Measurements from ENCODE around the gene TP53I11.

TP53I11 gene

GRCh38 chr11:44938066-44938691, 12.5 kb downstream of the TP53I11 start:
- no peak for DNase-seq

- no peak for DNase-seq
Observed at GRCh38 chr11:44936951-44937543, 13.6 kb downstream of the TP53I11 start.

GRCh38 chr11:44936525-44936924, 14.2 kb downstream of the TP53I11 start:
- no peak for DNase-seq

- no peak for DNase-seq
Observed at GRCh38 chr11:44934735-44935250, 15.9 kb downstream of the TP53I11 start.

DNA sequence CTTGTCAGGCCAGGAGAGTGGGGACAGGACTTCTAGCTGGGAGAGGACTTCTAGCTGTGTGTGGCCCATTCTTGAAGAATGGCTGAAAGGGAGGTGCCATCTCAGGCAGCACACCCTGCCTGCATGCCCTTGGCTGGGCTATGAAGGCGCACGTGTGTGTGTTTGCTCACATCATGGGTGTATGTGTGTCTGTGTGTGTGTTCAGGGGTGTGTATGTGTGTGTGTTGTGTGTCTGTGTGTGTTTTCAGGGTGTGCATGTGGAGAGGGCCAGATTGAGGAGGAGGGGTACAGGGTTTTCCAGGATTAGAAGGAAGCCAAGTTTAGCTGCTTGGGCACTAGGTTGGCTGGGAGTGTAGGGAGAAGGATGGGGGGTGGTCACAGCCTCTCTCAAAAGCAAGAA, 16.6 kb downstream of the TP53I11 start:
- no peak for DNase-seq

DNA sequence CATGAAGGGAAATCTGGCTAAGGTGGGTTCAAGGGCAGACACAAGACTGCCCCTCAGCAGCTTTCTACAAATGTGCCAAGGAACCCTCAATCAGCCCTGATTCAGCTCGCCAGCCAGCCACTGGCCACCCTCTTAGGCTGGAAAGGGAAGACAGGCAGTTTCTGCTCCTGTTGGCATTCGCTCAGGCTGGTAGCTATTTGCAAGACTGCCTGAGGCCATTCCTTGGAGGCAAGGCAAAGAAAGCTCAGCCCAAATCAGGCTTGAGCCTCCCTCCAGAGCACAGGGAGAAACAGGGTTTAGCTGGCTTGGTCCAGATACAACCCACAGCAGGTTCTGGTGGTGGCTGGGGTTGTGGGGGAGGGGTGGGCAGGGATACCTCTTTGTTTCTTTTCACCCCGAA, 19.2 kb downstream of the TP53I11 start:
- DNase-seq: no peak

DNA sequence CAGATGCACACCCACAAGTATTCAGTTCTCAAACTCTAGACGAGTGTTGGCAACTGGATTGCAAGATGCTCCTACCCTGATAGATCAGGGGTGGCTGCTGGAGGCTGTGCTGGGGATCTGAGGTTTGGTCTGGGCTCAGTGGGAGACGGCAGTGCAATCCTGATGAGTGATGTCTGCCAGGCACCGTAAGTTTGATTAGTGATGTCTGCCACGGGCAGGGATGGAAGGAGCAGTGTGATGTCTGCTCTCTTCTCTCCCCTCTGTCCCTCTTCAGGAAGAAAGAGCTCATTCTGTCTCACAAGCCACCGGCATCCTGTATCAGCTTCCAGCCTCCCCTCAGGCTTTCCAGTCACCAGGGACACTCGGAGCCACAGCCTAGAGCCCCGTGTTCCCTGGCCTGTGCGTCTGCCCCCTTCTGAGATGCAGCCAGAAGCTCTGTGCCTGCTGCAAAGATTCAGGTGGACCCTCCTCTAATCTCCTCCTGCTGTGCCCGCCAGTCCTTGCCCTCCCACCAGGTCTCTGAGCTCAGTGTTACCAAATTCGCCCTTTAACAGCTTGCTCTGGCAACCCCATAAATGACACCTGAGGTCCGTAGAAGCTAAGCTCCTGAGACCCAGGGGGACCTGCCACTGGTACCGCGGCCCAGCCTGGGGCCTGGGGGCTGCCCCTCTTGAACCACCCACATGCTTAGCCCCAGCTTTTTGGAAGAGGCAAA, 19.9 kb downstream of the TP53I11 start:
- DNase-seq: no peak

DNA sequence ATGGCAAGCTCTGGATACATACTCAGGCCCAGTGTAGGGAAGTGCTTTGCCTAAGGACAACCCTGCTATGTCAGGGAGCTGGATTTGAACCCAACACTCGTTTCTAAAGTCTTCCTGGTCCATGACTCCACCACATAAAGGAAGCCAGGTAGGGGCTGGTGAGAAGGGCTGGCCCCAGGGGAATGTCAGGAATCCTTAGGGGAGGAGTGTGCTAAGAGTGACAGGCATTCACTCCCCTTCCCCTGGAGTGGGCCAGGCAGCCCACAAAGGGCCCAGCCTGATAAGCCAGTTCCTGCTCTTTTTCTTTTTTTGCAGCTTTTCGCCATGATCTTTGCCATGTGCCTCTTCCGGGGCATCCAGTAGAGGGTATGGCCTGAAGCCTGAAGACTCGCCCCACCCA, 21.9 kb downstream of the TP53I11 start:
- DNase-seq: no peak

DNA sequence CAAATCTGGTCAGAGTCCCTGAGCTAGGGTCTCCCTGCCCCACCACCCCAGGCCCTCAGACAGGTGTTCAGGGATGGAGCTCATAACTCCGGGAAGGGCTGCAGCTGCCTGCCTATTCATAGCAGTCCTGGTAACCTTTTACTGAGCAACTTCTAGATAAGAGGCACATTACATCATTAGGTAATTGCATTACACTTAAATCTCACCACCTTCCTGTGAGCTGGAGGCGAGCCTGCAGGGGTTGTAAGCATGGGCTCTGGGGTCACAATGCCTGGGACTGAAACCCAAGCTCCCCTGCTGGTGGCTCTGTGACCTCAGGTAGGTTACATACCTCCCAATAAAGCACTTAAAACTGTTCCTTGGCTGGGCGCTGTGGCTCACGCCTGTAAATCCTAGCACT, 22.5 kb downstream of the TP53I11 start:
- no peak for DNase-seq

- DNase-seq: no peak
Observed at GRCh38 chr11:44927174-44927661, 23.5 kb downstream of the TP53I11 start.

DNA sequence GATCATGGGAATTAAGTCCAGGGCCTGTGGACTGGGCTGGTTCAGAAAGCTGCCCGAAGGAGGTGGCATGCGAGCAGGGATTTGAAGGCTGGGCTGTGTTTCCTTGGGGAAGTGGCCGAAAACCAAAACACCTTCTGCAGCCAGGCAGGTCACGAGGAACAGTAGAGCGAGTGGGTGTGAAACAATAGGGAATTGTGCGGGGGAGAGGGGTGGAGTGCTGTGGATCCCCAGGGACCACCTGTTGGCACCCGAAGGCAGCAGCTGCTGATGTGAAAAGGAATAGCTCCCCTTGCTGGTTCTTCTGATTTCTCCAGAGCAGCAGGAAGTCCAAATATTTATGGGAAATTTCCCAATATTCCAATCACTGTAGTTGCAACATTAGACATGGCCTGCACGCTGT, 24.6 kb downstream of the TP53I11 start:
- DNase-seq: no peak

DNA sequence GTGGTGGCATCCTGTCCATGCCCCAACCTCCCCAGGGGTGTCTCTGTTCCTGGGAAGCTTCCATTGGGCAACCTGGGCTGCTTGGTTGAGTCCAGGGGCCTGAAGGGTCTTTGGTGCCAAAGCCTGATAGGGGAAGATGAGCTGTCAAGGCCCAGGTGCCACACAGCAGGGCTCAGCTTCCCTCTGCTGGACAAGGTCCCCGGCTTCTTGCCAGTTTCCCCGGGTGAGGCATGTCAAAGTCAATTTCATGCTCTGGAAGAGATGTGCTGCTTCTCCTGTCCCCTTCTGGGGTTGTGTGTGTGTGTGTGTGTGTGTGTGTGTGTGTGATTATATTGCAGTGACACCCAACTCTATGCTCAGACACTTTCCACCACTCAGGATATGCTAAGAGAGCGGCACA, 26.9 kb downstream of the TP53I11 start:
- no peak for DNase-seq

DNA sequence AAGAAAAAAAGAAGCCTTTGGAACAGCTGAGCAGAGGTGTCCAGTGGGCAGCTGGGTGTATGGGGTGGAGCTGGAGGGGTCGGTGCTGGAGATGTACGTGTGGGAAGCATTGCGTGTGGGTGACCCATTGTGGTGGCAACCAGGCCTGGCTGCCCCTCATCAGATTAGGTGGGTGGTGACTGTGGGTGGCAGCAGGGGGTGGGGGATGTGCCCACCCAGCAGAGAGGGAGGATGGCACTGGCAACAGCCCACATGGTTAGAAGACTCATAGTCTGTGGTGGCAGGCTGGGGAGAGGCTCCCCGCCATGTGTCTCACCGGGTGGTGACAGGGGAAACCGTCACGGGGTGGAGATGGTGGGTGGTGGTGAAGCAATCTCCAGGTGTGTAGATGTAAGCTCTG, 27.6 kb downstream of the TP53I11 start:
- DNase-seq: no peak

GRCh38 chr11:44920451-44920850, 30.2 kb downstream of the TP53I11 start:
- no peak for DNase-seq

DNA sequence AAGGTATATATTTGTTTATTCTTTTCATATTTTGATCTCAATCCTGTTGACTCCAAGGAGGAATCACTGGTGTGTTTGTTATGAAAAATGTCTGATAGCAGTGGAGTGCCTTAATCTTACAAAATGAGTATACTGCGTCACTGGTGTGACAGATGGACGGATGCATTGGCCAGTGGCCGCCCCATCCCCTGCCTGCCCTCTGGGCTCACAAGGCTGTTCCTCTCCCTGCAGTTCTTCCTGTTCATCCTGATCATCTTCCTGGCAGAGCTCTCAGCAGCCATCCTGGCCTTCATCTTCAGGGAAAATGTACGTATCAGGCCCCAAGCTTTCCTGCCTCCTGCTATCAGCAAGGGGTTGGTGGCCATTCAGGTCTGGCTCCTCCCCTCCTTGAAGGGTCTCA, 32.9 kb downstream of the TP53I11 start:
- DNase-seq: no peak

DNA sequence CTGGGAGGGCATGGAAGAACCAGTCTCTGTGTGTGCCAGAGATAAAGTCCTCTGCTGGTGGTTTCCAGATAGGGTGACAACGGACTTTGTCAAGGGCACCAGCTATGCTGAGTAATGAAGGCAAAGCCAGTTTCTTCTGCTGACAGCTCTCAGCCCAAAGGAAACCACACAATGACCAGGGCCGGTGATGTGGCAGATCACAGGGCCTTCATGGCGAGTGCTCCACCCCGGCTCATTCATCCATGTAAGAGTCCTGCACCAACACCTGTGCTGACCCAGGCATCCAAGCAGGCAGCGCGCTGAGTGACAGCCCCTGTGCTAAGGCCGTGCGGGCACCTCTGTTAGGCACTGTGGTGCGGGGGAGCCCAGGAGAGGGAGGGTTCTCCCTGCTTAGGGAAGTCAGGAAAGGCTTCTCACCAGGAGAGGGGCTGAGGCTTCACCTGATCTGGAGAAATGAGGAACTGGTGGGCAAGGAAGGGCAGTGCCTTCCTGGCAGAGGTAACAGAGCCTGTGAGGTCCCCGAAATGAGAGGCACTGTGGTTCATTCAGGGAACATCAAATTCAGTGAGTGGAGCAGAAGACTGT, 33.8 kb downstream of the TP53I11 start:
- no peak for DNase-seq

DNA sequence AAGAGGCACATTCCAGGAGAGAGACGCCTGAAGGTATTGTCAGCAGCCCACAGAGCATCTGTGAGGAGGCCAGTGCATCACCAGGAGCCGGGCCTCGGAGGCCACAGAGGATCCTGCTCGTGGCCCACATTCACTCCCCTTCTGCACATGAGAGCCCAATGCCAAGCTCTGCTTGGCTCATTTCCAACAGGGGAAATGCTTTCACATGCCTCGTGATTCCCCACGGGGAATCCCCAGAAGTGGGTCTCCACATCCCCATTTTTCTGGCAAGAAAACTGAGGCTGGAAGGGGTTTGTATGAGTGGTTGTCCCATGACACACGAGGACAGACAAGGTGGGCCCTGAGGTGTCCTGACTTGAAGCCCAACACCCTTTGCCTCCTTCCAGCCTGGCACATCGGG, 34.4 kb downstream of the TP53I11 start:
- no peak for DNase-seq

DNA sequence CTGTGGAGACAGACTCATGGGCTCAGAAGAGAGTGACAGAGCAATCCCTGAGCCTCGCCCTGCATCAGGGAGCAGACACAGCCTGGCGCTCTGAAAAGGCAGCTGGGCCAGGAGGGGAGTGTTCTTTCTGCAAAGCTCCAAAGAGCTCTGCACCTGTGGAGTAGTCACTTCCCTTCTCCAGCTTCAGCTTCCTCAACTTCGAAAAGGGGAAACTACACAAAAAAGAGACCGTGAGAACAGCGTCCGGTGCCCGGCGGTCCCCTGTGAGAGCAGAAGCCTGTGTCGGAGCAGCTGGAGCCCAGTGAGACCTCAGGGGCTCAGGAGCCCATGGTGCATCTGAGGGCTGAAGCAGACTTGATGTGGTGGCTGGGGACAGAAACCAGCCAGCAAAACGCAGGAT, 35.1 kb downstream of the TP53I11 start:
- no peak for DNase-seq

DNA sequence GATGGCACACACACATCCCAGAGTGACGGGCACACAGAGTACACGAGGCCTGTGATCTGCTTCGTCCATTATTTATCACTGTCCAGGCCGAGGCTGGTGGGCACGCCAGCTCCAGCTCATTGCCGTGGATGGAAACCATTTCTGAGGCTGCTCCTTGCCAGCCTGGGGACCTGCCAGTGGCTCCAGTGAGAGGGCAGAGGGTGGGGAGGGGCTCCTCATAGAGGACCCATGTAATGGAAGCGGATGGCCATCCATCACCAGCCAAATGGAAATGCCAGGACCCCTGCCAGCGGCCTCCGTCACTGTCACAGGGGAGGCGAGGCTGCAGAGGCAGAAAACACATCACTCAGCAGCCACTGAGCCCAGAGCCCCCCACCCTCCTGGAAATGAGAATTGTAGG, 35.7 kb downstream of the TP53I11 start:
- no peak for DNase-seq

DNA sequence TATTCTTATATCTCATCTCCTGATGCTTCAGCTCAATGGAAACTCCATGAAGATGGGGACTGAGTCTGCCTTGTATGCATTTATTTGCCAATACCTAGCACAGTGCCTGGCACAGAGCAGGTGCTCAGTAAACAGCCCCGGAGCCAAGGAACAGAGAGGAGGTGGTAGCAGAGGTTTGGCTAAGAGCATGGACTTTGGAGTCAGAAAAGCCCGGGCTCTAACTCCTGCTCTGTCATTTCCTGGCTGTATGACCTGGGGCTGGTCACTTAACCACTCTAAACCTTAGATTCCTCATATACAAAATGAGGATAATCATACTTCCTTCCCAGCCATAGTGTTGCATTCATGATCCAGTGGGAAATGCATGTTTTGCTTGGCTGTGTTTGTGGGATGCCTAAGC, 36.6 kb downstream of the TP53I11 start:
- DNase-seq: no peak

- no peak for DNase-seq
Observed at GRCh38 chr11:44913502-44913901, 37.2 kb downstream of the TP53I11 start.

- DNase-seq: no peak
Observed at GRCh38 chr11:44912270-44912987, 38.3 kb downstream of the TP53I11 start.

Measured in NCI-H1436 treated with DMSO at 0.1 percent for 48 hours (cell line).